HG03442 (cell line): Measurements from ENCODE around the gene LRRFIP1.

Source experiments
- ATAC-seq: cut with Tn5 transposase; IDR thresholded peaks from one replicate; pipeline ENCODE4 v1.9.1; 2021; ENCODE audit warnings: mild to moderate bottlenecking, moderate library complexity; ENCODE audit not compliant: unreplicated experiment

Gene LRRFIP1

GRCh38 chr2:237701033-237701858, 73.9 kb downstream of the LRRFIP1 start:
- no peak for ATAC-seq

DNA sequence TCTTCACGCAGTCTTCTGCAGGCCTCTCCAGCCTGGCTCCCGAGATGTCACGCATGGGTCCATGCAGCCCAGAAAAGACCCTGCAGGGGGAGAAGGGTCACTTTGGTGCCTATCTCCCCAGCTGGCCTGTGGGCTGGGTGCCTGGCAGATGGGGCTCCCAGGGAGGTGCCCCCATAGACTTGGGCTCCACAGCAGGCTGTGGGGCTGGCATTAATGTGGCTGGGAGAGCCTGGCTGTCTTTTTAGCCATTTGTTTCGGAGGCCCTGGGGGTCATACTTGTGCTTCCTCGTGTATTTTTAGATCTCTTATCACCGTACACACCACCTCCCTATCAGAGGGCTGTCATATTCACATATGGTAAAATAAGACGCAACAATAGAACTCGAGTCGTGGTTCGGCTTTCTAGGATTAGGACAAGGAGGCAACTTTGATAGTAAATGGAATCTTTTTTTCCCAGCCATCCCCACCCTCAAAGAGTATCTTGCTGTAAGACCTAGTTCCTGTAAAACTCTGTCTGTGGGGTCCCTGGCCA, 74.5 kb downstream of the LRRFIP1 start:
- ATAC-seq = no peak

GRCh38 chr2:237702441-237703391, 75.3 kb downstream of the LRRFIP1 start:
- no peak for ATAC-seq

GRCh38 chr2:237704501-237705434, 77.4 kb downstream of the LRRFIP1 start:
- no peak for ATAC-seq

GRCh38 chr2:237706257-237706656, 78.9 kb downstream of the LRRFIP1 start:
- ATAC-seq = no peak

DNA sequence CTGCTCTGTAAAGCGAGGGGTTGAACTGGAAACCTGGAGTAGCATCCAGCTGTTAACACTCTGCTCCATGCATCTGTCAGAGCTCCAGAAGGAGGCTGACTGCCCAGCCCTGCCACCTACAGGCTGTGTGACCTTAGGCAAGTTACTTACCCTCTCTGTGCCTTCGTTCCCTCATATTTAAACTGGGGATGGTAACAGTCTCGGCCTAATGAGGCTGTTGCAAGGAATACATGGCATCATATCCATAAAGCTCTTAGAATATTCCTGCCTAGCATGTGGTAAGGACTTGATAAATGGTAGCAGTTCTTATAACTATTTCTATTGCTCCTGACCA, 80.6 kb downstream of the LRRFIP1 start:
- ATAC-seq = no peak

- ATAC-seq = no peak
Observed at GRCh38 chr2:237708491-237708890, 81.1 kb downstream of the LRRFIP1 start.

GRCh38 chr2:237708961-237709360, 81.6 kb downstream of the LRRFIP1 start:
- ATAC-seq = no peak

DNA sequence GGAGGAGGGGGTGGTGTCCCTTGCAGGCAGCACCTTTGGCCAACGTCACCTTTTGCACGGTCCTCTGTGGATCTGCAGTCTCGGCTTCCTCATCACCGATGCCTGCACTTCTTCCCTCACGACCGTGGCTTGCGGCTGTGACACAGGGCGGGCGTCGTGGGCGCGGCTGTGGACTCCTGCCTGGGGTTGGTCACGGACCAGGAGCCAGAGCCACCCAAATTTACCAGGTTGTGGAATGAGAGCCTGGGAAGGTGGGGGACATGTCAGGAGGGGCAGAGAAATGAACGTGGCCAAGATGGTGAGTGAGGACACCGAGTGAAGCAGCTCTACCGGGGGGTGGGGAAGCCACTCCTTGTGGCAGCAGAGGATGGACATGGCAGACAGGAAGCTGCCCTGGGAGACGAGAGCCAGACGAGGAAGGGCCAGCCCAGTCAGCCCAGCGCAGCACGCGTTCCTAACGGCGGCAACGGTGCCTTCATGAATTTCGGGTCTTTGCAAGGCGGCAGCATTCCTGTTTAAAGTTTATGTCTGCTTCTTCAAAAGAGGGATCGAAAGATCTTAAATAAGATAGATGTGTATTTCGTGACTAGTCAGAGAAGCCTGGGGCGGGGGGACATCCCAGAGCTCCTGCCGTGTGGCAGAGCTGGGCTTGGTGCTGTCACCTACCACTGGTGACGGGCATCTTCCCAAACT, 84.2 kb downstream of the LRRFIP1 start:
- no peak for ATAC-seq

DNA sequence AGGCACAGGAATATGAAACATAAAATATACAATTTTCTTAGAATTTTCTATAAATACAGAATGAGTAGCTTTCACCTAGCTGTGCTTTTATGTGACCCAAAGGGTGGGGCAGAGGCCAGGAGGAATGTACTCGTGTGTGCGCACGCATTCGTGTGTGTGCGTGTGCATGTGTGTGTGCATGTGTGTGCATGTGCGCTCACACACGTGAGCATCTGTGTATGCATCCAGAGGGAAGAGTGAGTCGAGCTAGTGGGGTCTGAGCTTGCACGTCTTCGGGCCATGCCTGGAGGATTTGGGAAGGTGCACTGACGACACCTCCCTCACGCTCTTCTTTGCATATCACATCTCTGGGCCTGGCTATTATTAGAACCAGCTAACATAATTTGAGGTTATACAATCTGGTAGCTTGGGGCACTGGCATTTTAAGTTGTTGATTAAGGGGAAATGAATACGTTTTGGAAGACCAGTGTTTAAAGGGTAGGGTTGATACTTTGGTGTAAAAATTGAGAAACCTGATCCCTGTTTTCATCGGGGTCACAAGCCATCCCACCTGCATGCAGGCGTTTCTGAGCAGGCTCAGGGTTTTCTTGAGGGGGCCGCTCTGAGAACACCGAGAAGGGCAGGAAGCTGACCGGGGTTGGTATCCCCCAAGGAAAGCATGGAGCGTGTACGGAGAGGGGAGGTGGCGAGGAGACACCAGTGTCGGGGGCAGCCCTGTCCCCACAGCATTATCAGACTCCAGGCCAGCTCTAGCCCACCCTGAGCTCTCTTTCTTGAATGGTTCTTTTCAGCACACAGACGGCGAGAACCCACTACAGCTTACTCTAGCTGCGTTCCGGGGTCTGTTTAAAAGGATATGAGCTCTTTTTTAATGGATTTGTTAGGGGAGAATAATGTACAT, 85.3 kb downstream of the LRRFIP1 start:
- ATAC-seq = no peak

DNA sequence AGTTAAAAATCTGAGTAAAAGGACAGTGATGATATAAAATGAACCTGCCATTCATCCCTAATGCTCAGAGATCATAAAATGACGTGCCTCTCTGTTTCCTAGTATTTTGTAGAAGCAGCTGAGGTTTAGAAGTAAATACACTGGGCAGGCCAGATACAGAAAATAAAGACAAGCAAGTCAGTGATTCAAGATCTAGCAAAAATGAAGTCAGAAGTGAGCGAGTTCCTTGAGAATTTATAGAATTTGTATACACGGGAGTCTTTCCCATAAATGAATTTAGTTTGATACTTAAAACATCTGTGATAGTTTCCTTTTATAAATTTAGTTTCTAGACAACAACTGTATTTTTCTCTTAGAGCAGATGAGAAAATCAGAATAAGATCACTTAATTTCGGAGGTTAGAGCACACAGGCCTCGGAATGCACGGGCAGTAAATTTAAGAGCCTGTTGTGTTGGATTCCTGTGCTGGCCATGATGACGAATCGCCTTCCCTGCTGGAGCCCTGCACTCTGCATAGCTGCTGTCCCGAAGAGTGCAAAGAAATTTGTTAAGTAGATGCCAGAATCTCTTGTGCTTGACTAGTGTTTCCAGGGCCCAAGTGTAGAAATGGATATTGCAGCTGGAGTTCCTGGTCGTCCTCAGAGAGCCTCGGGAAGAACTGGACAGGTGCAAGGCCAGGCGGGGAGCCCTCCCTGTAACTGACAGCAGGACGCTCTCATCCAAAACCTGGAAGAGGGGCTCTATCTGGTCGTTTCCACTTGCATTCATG, 87.5 kb downstream of the LRRFIP1 start:
- no peak for ATAC-seq

GRCh38 chr2:237715459-237715947, 88.1 kb downstream of the LRRFIP1 start:
- no peak for ATAC-seq

GRCh38 chr2:237716011-237716410, 88.6 kb downstream of the LRRFIP1 start:
- ATAC-seq = no peak

- no peak for ATAC-seq
Observed at GRCh38 chr2:237717366-237718276, 90.2 kb downstream of the LRRFIP1 start.

GRCh38 chr2:237718277-237718634, 90.9 kb downstream of the LRRFIP1 start:
- no peak for ATAC-seq

- no peak for ATAC-seq
Observed at GRCh38 chr2:237720444-237720843, 93.1 kb downstream of the LRRFIP1 start.

- ATAC-seq = no peak
Observed at GRCh38 chr2:237720957-237721356, 93.6 kb downstream of the LRRFIP1 start.
